Ectodermal cell (in vitro differentiated cells): ENCODE results near the gene ABTB2.
A peak's percentile ranks its signal among the peaks of the same experiment; 100 is the strongest.

ENCODE experiments used
- H3K27ac ChIP-seq: 2 replicates; pipeline ENCODE4 v1.7.0; 2013; ENCODE audit warnings: mild to moderate bottlenecking, low read depth, low read length; ENCODE audit not compliant: insufficient read depth, poor library complexity, severe bottlenecking
- H3K27me3 ChIP-seq: 2 replicates; pipeline ENCODE4 v1.7.0; 2013; ENCODE audit warnings: mild to moderate bottlenecking, low read length; ENCODE audit not compliant: insufficient read depth, control insufficient read depth, poor library complexity, severe bottlenecking
- H3K36me3 ChIP-seq: one replicate; pipeline ENCODE4 v1.7.0; 2013; ENCODE audit warnings: low read length; ENCODE audit not compliant: control insufficient read depth, insufficient read depth
- H3K4me1 ChIP-seq: one replicate; pipeline ENCODE4 v1.7.0; 2013; ENCODE audit warnings: low read length; ENCODE audit not compliant: control insufficient read depth, insufficient read depth
- H3K4me3 ChIP-seq: 2 replicates; pipeline ENCODE4 v1.7.0; 2013; ENCODE audit warnings: low read depth, low read length, control low read depth; ENCODE audit not compliant: insufficient read depth
- H3K9me3 ChIP-seq: 2 replicates; pipeline ENCODE4 v1.7.0; 2013; ENCODE audit warnings: mild to moderate bottlenecking, low read length, moderate library complexity; ENCODE audit not compliant: control insufficient read depth
- WGBS, 2 experiments: methylation state at CpG; one replicate each; pipeline ENCODE4 v1.1.7; 2013; ENCODE audit warnings: missing lambda C conversion rate in 2 of 2; 5-methylcytosine and 5-hydroxymethylcytosine counted together

The ABTB2 gene

DNA sequence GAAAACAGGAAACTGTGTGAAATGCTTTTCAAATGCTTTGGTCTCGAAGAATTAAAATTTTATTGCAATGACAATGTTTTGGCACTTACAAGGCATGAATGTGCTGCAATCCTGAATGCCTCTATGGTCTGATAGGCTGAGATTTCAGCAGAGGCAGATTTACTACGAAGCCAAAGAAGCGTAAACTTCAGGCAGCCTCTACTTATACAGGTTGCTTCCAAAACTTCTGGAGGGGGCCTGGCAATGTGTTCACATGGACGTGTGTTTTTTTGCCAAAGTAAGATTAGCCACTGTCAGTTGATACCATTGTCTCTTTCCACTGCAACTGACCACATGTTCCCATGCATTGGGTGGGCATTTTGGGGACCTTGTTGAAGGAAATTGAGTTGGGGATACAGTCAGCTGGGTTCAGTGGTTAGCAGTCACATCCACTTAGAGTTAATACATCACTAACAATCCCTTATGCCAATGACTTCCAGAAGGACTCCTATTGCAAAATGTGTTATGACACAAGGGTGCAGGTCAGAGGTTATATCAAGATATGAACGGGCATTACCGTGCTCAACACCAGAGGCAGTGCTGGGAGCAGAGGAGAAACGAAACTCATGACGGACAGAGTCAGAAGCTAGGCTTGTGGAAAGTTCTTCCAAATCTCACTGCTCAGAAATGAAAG, 48.8 kb downstream of the ABTB2 start:
- Histone ChIP-seq H3K4me1 (no peaks in the 10 kb centered on the region), H3K27me3 (no peaks in the 10 kb centered on the region), H3K36me3 (no peaks in the 10 kb centered on the region), H3K9me3 (no peaks in the 10 kb centered on the region), H3K4me3 (no peak overlapping the region), H3K27ac (no peak overlapping the region)
- WGBS, 2 experiments, result 90 to 92% methylated on average over 8 of the region's 8 CpGs

DNA sequence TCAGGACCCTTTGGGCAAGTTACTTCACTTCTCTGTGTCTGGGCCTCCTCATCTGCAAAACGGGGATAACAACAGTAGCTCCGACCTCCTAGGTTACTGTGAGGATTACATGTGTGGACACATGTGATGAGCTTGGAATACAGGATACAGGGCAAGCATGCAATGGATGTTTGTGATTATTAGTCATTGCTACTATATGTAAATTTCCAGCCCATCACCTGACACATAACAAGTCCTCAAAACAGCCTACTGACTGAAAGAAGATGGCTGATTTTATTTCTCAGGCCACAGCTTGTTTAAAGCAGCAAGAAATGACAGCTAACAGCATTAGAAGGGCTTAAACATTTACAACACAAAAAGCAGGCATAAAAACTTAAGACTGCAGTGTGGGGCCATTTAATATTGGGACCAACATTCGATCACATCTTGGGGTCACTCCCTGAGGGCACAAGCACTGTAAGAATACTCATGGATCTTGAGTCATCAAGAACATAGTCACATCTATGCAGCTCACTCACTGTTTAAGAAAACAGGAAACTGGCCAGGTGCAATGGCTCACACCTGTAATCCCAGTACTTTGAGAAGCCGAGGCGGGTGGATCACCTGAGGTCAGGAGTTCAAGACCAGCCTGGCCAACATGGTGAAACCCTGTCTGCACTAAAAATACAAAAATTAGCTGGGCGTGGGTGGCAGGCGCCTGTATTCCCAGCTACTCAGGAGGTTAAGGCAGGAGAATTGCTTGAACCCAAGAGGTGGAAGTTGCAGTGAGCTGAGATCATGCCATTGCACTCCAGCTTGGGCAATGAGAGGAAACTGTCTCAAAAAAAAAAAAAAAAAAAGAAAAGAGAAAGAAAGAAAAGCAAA, 49.5 kb downstream of the ABTB2 start:
- no peaks in the 10 kb centered on the region for H3K9me3 ChIP-seq
- 92 to 97% methylated on average over 7 of the region's 7 CpGs for WGBS, 2 experiments

DNA sequence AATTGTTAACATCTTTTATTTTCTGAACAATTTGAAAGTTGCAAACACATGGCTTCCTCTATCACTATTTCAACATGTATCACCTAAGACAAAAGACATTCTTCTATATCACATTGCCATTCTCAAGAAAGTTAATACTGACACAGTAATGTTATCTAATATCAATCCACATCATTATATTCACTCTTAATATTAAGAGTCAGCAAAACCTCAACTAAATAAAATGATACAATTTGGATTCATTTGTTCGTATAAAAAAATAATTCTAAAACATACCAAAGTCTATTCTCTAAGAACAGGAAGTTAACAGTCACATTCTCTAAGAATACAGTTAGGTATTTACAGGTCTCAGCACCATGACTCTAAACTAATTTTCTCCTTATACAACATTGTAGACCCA, 52.0 kb downstream of the ABTB2 start:
- no peaks in the 10 kb centered on the region for H3K9me3 ChIP-seq
- no peaks in the 10 kb centered on the region for H3K27me3 ChIP-seq
- WGBS, 2 experiments, result 91 to 100% methylated on average over 1 of the region's 1 CpG
- H3K4me3 ChIP-seq, result no peak overlapping the region
- peaks cover under 1% of the 10 kb centered on the region for H3K4me1 ChIP-seq
- H3K27ac ChIP-seq, result no peak overlapping the region
- H3K36me3 ChIP-seq, result no peaks in the 10 kb centered on the region

More for the DNA sequence above, 49.5 kb downstream of the ABTB2 start:
- Histone ChIP-seq H3K27me3 (no peaks in the 10 kb centered on the region), H3K4me1 (no peaks in the 10 kb centered on the region), H3K27ac (no peak overlapping the region), H3K36me3 (no peaks in the 10 kb centered on the region), H3K4me3 (no peak overlapping the region)

DNA sequence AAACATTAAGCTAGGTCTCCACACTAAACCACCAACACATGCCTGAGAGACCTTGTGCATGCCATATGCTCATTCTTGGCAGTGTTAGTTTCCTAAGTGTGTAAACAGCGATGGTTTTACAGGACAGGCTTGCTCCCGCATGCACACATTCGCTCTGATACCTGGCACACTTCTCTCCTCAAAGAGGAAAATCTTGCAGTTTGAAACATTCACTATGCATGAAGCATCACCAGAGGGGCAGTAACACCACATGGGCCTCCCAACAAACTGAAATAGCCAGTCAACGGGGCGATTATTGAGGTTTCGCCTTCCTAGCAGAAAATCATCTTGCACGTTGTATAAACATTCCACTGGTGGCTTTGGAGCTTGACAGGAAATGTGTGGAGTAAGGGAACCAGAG, 52.6 kb downstream of the ABTB2 start:
- Histone ChIP-seq H3K36me3 (no peaks in the 10 kb centered on the region), H3K4me1 (peaks cover 6% of the 10 kb centered on the region), H3K27ac (no peak overlapping the region), H3K4me3 (no peak overlapping the region), H3K9me3 (no peaks in the 10 kb centered on the region), H3K27me3 (no peaks in the 10 kb centered on the region)
- WGBS, 2 experiments, result 93 to 95% methylated on average over 7 of the region's 7 CpGs

DNA sequence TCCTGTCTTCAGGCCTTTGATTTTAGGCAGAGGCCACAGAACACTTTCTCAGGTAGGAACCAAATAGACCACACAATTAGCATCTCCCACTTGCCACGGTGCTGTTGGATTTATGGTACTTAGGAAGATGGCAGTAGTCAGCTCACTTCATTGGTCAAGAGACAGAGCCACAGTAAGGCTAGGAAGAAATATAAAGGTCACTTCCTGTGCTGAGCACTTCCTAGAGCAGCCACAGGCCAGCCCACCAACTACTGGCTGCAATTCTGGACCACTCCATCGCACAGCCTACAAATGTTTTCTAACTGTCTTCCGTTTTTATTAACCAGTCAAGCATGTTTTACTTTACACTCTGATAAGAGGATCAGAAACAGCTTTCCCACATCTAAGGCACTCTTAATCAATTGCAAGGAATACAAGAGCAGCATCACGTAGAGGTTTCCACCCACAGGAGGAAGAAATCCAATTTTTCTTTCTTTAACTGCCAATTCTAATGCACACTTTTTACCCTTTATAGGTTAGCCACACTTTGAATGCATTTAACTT, 54.7 kb downstream of the ABTB2 start:
- Histone ChIP-seq H3K27ac (no peak overlapping the region), H3K9me3 (no peaks in the 10 kb centered on the region), H3K27me3 (no peaks in the 10 kb centered on the region), H3K36me3 (no peaks in the 10 kb centered on the region), H3K4me1 (peaks cover 21% of the 10 kb centered on the region), H3K4me3 (no peak overlapping the region)
- whole genome bisulfite sequencing, 2 experiments, result 93 to 98% methylated on average over 4 of the region's 4 CpGs

DNA sequence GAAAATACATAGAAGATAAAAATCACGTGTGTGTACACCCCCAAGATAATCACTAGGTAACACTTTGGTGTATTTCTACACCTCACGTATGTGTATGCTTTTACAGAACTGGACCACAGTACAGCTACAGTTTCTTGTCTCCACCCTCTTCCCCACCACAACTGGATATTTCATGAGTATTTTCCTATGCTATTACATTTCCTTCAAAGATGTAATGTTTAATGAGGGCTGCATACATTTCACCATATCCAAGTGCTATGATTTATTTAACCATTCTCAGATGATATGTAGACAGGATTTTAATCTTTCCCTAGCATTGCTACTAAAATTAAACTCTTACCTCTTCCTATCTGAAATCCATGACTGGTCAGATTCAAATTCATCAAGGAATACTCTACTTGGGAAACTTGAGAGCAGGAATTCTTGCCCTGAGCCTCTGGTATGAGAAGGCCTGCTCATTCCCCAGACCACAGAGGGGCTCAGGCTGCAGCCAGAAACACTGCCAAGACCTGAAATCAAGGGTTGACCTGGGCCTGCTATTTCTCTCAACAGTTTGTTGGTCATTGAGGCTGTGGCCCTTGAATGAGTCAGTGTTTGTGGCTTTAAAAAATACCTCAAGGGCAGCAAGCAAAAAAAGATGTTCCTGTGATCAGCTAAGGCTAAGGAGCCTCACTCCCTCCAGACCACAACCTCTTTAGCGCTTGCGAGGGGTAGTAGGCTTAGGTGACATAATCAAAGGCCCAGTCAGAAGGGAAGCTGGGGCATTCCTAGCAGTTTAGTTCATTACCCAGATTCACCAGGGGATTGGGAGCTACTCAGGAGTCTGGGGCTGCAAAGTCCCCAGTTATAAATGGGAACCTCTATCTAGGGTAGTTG, 55.5 kb downstream of the ABTB2 start:
- peaks cover 21% of the 10 kb centered on the region for H3K4me1 ChIP-seq
- H3K27ac ChIP-seq, result no peak overlapping the region
- H3K36me3 ChIP-seq, result no peaks in the 10 kb centered on the region
- H3K27me3 ChIP-seq, result no peaks in the 10 kb centered on the region
- no peak overlapping the region for H3K4me3 ChIP-seq
- WGBS, 2 experiments, result 77 to 90% methylated on average over 4 of the region's 4 CpGs
- H3K9me3 ChIP-seq, result no peaks in the 10 kb centered on the region

DNA sequence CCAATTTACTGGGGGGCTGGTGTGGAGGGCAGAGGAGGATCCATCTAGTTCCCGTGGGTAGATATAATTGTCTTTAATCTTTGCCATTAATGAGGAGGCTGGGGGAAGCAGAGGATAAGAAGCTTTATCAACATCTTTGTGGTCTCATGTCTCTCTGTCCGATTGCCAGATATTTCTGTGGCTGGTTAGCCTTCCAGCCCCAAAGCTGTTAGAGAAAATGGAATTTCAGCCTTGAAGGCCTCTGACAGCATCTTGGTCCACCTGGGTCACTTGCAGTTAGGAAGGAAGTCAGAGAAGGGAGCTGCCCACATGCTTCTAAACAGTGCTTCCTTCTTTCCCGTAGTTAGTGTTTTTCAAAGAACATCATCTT, 56.9 kb downstream of the ABTB2 start:
- H3K4me1 ChIP-seq, result peaks cover 21% of the 10 kb centered on the region
- no peaks in the 10 kb centered on the region for H3K36me3 ChIP-seq
- 82 to 96% methylated on average over 2 to 3 of the region's 3 CpGs for WGBS, 2 experiments
- H3K27ac ChIP-seq, result no peak overlapping the region
- H3K9me3 ChIP-seq, result no peaks in the 10 kb centered on the region
- no peak overlapping the region for H3K4me3 ChIP-seq
- no peaks in the 10 kb centered on the region for H3K27me3 ChIP-seq

DNA sequence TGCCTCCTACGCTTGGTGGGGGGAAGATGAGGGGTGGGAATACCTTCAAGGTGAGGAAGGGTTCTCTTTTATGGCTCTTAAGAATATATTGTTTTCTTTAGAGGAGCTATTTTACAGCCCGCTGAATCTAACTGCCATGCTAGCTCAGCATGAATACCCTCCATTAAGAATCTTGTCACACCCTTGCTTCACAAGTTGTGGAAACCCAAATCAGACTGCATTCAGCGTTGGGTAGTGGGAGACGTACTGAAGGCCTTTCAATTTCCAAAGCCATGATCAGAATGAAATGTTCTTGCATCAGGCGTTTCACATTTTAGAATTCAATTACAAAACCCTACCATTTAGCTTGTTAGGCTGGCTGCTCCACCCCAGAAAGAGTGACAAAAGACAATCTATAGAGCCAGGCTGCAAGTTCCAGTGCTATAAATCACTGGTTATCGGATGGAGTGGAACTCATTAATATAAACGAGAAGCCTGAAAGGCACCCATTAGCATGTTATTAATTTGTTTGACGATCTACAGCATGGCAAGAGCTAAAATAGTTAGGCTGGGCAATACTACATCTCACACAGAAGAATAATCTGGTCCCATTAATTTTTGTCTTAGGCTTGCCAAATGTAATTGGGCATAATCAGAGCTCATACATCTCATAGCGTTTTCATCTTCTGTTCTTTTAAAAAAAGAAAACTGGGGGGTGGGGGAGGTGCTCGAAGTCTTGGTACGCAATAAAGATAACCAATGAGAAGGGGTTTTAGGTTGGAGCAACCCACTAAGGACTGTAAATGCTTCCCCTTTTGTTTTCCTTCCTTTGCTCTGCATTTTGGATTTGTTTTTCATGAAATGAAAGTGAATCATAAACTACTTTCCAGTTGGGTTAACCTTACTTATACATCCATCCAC, 57.5 kb downstream of the ABTB2 start:
- H3K4me1 ChIP-seq, result peaks cover 21% of the 10 kb centered on the region
- 82 to 84% methylated on average over 10 to 11 of the region's 11 CpGs for WGBS, 2 experiments

DNA sequence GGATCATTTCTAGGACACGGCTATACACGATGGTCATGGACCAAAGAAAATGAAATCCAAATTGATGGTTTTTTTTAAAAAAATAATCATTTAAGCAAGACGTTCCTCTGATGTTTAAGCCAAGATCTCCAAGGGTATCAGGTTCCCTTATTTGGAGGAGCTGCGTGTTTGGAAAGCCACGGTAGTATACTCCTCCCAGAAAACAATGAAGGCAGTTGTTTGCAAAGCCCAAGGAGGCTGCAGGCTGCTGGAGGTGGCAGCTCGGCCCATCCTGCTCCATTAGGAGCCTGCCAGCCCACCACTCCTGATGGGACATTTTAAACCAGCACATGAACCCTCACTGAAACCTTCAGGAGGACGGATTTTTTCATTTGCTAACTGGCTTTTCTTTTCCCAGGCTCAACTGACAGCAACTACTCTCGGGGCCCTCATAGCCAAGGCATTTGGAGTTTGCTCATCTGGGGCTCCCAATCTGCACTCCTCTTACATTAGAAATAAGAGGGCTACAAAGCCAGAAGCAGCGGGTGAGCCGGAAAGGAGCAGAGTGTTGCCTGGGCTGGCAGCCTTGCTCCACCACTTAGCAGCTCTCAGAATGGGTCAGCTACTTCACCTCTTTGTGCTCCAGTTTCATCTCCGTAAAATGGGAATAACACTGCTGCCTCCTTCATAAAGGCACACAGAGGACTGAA, 58.4 kb downstream of the ABTB2 start:
- Histone ChIP-seq H3K9me3 (no peaks in the 10 kb centered on the region), H3K36me3 (no peaks in the 10 kb centered on the region), H3K27me3 (no peaks in the 10 kb centered on the region), H3K4me1 (peaks cover 21% of the 10 kb centered on the region), H3K27ac (peak overlapping the region; percentile 36), H3K4me3 (no peak overlapping the region)
- WGBS, 2 experiments, result 54% methylated on average over 11 of the region's 11 CpGs

More for the DNA sequence above, 57.5 kb downstream of the ABTB2 start:
- Histone ChIP-seq H3K36me3 (no peaks in the 10 kb centered on the region), H3K4me3 (no peak overlapping the region), H3K9me3 (no peaks in the 10 kb centered on the region), H3K27me3 (no peaks in the 10 kb centered on the region), H3K27ac (peak overlapping the region; percentile 33)
